ENCODE data around the gene PET100. TPM values are rescaled to one million over a fixed set of nuclear protein-coding genes. Genes with fewer than 3 reads are reported as not detected.

Gene PET100
- total RNA-seq, 2 donors from 2014 or later, result 75.9 to 95.7 TPM

DNA sequence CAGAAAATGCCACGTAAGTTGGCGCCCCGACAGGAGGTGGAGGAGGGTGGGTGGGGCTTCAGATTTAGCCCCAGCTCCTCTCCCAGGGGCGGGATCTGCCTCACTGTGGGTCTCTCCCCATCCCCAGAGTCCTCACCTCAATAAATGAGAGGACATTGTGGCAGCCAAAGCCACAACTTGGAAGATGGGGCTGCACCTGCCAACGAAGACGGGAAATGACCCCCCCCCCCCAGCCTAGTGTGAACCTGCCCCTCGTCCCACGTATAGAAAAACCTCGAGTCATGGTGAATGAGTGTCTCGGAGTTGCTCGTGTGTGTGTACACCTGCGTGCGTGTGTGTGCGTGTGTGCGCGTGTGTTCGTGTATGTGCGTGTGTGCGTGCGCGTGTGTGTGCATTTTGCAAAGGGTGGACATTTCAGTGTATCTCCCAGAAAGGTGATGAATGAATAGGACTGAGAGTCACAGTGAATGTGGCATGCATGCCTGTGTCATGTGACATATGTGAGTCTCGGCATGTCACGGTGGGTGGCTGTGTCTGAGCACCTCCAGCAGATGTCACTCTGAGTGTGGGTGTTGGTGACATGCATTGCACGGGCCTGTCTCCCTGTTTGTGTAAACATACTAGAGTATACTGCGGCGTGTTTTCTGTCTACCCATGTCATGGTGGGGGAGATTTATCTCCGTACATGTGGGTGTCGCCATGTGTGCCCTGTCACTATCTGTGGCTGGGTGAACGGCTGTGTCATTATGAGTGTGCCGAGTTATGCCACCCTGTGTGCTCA, 49.6 kb downstream of the PET100 start:
- Mint-ChIP-seq H3K4me1 (ENCODE audit: low read depth in 2 of 2) (peaks cover 17 to 40% of the 10 kb centered on the region in 2 donors), H3K9me3 (no peaks in the 10 kb centered on the region)
- ATAC-seq, result peak in 1 of 2 donors; percentile 22

DNA sequence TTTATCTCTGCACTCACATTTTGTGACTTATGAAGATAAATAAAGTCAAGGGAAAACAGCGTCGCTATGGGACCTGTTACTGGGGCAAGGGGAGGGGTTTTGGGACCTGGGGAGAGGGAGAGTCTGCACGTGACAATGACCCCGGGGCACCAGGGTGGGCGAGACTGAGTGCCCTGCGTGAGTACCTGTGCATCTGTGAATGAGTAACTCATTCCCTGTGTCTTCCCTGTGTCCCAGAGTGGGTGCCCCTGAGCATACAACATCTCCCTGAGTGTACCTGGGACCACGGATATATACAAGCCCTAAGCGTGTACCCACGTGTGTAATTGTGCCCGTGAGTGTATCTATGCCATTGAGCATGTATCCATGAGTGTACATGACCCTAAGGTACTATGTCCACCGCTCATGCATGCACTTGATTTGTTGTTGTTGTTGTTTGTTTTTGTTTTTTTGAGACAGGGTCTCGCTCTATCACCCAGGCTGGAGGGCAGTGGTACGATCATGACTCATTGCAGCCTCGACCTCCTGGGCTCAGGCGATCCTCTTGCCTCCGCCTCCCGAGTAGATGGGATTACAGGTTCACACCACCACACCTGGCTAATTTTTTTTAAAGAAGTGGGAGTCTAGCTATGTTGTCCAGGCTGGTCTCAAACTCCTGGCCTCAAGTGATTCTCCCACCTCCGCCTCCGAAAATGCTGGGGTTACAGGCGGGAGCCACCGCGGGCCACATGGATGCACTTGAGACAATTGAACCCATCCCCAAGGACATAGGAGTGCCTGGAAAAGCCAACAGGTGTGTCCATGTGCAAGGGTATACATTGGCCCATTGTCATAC, 50.4 kb downstream of the PET100 start:
- H3K27me3 Mint-ChIP-seq, result peaks cover 22 to 26% of the 10 kb centered on the region in 2 donors

More for the DNA sequence above, 49.6 kb downstream of the PET100 start:
- Mint-ChIP-seq H3K27me3 (peaks cover 26% of the 10 kb centered on the region in 2 donors), H3K27ac (peak overlapping the region in 1 of 2 donors; percentile 48), H3K36me3 (no peaks in the 10 kb centered on the region), H3K4me3 (peak overlapping the region; percentile 42)
- no peak for DNase-seq (ENCODE audit: low spot score)

DNA sequence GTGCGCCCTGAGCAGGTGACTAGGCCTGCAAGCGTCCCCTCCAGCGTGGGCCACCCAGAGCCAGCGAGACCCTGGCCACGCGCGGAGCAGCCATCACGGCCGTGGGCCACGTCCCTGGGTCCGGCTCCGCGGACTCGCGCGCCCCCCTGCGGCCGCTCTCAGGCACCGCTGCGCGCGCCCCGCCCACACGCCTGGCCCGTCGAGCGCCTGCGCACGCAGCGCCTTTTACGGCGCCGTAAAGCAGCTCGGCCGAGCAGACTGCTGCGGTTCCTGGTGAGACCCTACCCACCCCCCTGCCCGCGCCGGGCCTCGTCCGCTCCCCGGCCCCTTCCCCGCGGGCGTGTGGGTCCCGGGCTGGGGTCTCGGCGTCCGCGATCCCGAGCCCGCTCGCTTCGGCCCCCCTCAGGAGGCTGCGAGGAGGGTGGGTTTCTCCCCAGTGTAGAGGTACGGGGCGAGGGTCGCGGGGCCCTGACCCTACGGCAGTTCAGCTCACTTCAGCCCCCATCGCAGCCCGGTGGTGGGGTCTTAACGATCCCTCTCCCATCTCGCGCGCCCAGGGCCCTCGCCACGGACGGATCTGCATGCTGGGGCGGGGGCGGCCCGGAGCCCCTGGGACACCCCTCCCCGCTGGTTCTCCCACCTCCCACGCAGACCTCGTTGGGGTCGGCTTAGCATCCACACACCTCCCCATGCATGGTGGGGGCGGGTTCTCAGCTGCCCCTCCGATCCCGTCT, 51.2 kb downstream of the PET100 start, which contains the start of gene TRAPPC5:
TRAPPC5 (plus strand) TSS at position 228 of the 734 bp plus-strand sequence. CDS start 1,421 bp downstream, outside the sequence.
- peaks cover 21 to 23% of the 10 kb centered on the region in 2 donors for H3K27me3 Mint-ChIP-seq
- peak within 1 kb of the TSS; percentile 87 for H3K4me3 Mint-ChIP-seq
- DNase-seq (ENCODE audit: low spot score), result peak; percentile 90
- peak within 1 kb of the TSS; percentile 75 to 79 for H3K27ac Mint-ChIP-seq
- peak; percentile 87 to 90 for ATAC-seq
- H3K9me3 Mint-ChIP-seq, result no peaks in the 10 kb centered on the region
- no peaks in the 10 kb centered on the region for H3K36me3 Mint-ChIP-seq
- H3K4me1 Mint-ChIP-seq (ENCODE audit: low read depth in 2 of 2), result peaks cover 12 to 39% of the 10 kb centered on the region in 2 donors

More for the DNA sequence above, 50.4 kb downstream of the PET100 start:
- H3K9me3 Mint-ChIP-seq, result no peaks in the 10 kb centered on the region
- peaks cover 12 to 36% of the 10 kb centered on the region in 2 donors for H3K4me1 Mint-ChIP-seq (ENCODE audit: low read depth in 2 of 2)
- no peak for DNase-seq (ENCODE audit: low spot score)
- H3K36me3 Mint-ChIP-seq, result no peaks in the 10 kb centered on the region
- H3K27ac Mint-ChIP-seq, result peak overlapping the region in 1 of 2 donors; percentile 57
- peak overlapping the region; percentile 42 for H3K4me3 Mint-ChIP-seq
- no peak for ATAC-seq

Other genes starting within 250 kb of the PET100 start
- gene PEX11G, start 140.8 kb upstream of the PET100 start, total RNA-seq, result 1 to 10 TPM; 1.2 to 1.4 TPM
- gene ZNF358, start 113.7 kb upstream of the PET100 start, total RNA-seq, result 10 to 100 TPM; 10.2 to 15.6 TPM
- 10 to 100 TPM; 26.0 to 41.2 TPM for gene MCOLN1, start 107.2 kb upstream of the PET100 start, total RNA-seq
- 100 to 1,000 TPM; 259 to 369 TPM for gene PNPLA6, start 94.1 kb upstream of the PET100 start, total RNA-seq
- 1 to 10 TPM in 1 of 2 donors, under 1 TPM in 1; 0.36 to 1.2 TPM for gene CAMSAP3, start 33.9 kb upstream of the PET100 start, total RNA-seq
- 10 to 100 TPM; 42.2 to 46.1 TPM for gene XAB2, start 248 bp upstream of the PET100 start, total RNA-seq
- gene PCP2, start 3.9 kb downstream of the PET100 start, total RNA-seq, result 1 to 10 TPM; 1.2 to 1.5 TPM
- gene STXBP2, start 7.3 kb downstream of the PET100 start, total RNA-seq, result 100 to 1,000 TPM; 233 to 247 TPM
- not detected for gene RETN, start 39.3 kb downstream of the PET100 start, total RNA-seq
- gene MCEMP1, start 47.3 kb downstream of the PET100 start, total RNA-seq, result not detected
- gene TRAPPC5, start 51.0 kb downstream of the PET100 start, total RNA-seq, result 10 to 100 TPM; 57.9 to 75.7 TPM
- gene FCER2, start 72.3 kb downstream of the PET100 start, total RNA-seq, result under 1 TPM in 1 of 2 donors, not detected in 1; 0.78 TPM
- not detected for gene CLEC4G, start 102.3 kb downstream of the PET100 start, total RNA-seq
- gene CD209, start 117.7 kb downstream of the PET100 start, total RNA-seq, result not detected
- gene CLEC4M, start 133.4 kb downstream of the PET100 start, total RNA-seq, result not detected
- 10 to 100 TPM in 1 of 2 donors, 1 to 10 TPM in 1; 7.8 to 11.5 TPM for gene EVI5L, start 200.4 kb downstream of the PET100 start, total RNA-seq
- not detected for gene PRR36, start 244.6 kb downstream of the PET100 start, total RNA-seq